Measurements from ENCODE around the gene SOX6.

DNA sequence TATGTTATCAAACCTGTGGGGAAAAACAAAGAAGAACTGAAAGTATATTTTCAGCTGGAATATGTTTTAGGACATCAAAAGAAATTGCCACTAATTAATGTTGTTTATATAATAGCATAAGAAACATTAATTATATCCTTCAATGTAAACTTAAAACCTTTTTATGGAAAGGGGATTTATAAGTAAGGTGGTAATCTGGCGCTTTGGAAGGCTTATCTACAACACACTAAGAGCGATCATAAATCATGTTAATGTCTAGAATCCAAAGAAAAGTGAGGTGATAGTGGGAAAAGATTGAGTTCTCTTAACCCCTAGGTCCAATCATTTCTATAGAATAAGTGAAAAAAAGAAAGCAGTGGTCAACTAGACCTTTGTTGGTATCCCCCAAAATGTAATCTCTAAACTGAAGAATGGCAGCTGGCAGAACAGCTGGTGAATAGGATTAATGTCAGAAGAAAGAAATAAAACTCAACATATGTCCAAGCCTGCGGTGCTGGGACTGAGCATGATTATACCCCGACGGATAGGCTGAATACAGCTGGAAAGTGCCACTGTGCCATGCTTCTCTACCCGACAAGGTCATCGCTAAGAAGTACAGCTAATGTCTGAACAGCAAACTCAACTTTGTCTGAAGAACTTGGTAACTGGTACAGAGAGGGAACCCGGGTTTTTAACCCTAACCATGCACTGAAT lies 64.0 kb downstream of the SOX6 start:
- TF ChIP-seq RAD21 (IDR thresholded peaks at IDR 0.05; ENCODE audit: low read length) (no peak), GATA2 (CRISPR knock-in tag; IDR thresholded peaks at IDR 0.05) (no peak), POLR2AphosphoS5 (IDR thresholded peaks at IDR 0.05; ENCODE audit: low read depth, low read length) (no peak), NFIC (IDR thresholded peaks at IDR 0.05; ENCODE audit: borderline replicate concordance) (no peak)
- TF ChIP-seq, protein P1, sequence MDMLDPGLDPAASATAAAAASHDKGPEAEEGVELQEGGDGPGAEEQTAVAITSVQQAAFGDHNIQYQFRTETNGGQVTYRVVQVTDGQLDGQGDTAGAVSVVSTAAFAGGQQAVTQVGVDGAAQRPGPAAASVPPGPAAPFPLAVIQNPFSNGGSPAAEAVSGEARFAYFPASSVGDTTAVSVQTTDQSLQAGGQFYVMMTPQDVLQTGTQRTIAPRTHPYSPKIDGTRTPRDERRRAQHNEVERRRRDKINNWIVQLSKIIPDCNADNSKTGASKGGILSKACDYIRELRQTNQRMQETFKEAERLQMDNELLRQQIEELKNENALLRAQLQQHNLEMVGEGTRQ (IDR thresholded peaks at IDR 0.05; ENCODE audit: borderline replicate concordance, low read depth, low read length): no peak
- TF ChIP-seq, protein P2, sequence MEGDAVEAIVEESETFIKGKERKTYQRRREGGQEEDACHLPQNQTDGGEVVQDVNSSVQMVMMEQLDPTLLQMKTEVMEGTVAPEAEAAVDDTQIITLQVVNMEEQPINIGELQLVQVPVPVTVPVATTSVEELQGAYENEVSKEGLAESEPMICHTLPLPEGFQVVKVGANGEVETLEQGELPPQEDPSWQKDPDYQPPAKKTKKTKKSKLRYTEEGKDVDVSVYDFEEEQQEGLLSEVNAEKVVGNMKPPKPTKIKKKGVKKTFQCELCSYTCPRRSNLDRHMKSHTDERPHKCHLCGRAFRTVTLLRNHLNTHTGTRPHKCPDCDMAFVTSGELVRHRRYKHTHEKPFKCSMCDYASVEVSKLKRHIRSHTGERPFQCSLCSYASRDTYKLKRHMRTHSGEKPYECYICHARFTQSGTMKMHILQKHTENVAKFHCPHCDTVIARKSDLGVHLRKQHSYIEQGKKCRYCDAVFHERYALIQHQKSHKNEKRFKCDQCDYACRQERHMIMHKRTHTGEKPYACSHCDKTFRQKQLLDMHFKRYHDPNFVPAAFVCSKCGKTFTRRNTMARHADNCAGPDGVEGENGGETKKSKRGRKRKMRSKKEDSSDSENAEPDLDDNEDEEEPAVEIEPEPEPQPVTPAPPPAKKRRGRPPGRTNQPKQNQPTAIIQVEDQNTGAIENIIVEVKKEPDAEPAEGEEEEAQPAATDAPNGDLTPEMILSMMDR (IDR thresholded peaks at IDR 0.05): no peak
- TF ChIP-seq, protein P3, sequence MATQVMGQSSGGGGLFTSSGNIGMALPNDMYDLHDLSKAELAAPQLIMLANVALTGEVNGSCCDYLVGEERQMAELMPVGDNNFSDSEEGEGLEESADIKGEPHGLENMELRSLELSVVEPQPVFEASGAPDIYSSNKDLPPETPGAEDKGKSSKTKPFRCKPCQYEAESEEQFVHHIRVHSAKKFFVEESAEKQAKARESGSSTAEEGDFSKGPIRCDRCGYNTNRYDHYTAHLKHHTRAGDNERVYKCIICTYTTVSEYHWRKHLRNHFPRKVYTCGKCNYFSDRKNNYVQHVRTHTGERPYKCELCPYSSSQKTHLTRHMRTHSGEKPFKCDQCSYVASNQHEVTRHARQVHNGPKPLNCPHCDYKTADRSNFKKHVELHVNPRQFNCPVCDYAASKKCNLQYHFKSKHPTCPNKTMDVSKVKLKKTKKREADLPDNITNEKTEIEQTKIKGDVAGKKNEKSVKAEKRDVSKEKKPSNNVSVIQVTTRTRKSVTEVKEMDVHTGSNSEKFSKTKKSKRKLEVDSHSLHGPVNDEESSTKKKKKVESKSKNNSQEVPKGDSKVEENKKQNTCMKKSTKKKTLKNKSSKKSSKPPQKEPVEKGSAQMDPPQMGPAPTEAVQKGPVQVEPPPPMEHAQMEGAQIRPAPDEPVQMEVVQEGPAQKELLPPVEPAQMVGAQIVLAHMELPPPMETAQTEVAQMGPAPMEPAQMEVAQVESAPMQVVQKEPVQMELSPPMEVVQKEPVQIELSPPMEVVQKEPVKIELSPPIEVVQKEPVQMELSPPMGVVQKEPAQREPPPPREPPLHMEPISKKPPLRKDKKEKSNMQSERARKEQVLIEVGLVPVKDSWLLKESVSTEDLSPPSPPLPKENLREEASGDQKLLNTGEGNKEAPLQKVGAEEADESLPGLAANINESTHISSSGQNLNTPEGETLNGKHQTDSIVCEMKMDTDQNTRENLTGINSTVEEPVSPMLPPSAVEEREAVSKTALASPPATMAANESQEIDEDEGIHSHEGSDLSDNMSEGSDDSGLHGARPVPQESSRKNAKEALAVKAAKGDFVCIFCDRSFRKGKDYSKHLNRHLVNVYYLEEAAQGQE (IDR thresholded peaks at IDR 0.05; ENCODE audit: low read depth, low read length): no peak

Measured in SK-N-SH (cell line).